Head of caudate nucleus (tissue), 42 donors: Measurements from ENCODE around the gene ADGRL1.

Experiments used
- DNase-seq, 42 donors: peaks; one replicate each; pipeline versions ENCODE4 v3.0.0 to v3.0.0-alpha.2; 2020 to 2021; ENCODE audit warnings: mixed read lengths in 7 of 42
- intact Hi-C: fragments of 100-400 bp; cut with DNase I; formaldehyde crosslinking; loops from one replicate; pipeline ENCODE4 v1.15.0; 2022

ADGRL1 gene

DNA sequence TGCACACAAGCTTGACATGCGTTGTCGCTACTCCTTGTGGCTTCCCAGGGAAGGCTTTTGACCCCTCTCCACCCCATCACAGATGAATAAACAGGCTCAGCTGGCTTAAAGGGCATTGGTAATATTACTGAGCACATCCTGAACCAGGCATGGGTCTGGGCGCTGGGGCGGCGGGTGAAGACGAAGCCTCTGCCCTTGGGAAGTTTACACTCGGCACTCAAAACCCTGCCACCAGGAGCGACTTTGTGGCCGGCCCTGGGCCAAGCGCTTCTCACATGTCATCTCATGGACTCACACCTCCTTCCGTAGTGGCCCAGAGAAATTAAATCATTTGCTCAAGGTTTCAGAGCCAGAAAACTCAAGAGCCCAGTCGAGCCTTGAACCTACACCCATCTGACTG is 37.0 kb downstream of the ADGRL1 start:
- intact Hi-C loops = no loop called here
- no peak for DNase-seq

GRCh38 chr19:14168259-14168972 is 37.6 kb downstream of the ADGRL1 start:
- no peak for DNase-seq
- intact Hi-C loops = no loop called here

- intact Hi-C loops = no loop called here
- no peak for DNase-seq
These were observed 38.3 kb downstream of the ADGRL1 start for GRCh38 chr19:14167576-14168138.

DNA sequence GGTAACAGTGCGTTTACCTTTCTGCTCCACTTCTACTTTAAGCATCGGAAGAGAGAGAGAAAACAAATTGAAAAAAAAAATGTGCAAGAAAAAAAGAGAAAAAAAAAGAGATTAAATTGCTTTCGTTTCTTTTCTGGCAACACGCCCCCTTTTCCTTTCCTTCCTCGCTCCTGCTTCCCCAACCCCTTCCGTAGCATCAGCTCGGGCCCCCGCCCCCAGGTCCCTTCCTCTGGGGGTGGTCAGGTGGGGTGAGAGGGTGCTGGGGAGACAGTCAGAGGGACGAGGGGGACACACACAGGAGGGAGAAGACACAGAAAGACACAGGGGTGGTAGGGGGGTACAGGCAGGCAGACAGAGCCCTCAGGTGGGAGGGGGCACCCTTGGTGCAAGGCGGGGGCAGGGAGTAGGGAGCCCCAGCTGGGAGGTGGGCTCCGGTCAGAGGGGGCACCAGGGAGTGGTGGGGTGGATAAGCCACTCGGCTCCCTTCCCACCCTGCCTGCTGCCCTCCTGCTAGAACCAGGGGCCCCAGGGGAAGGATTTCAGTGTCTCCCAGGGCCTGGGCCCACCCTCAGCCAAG is 38.9 kb downstream of the ADGRL1 start:
- DNase-seq = no peak

DNA sequence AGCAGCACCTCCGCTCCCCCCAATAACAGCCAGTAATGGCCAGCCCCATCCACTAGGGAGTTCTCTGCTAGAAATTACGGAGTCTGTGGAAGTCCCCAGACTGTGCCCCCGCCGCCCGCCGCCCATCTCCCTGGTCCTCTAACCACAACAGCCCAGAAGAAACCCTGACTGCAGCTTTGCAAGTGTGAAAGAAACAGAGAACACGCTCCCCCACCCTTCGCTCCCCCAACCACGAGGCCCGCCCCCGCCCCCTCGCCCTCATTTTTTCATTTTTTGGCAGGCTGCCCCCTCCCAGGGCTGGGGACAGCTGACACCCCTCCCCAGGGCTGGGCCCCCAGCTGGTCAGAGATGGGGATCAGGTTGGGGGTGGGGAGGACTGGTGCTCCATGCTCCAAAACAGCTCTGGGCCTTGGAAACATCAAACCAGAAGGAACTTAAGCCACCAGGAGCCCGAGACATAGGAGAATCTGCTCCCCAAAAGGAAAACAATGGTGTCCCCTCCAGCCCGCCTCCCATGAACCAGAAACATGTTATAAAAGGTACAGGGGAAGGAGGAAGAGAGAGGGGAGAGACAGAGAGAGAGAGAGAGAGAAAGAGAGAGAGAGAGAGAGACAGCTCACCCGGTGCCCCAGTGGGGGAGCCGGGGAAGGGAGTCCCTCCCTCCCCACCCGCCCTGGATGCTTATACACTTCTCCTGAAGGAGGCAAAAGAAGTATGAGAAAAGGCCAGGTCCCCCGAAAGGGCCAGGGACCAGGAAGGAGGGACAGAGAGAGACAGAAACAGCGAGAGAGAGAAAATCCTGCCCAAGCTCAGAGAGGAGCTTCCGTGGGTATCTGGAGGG is 39.8 kb downstream of the ADGRL1 start:
- intact Hi-C loops = no loop called here
- DNase-seq = no peak

More for the DNA sequence above, 38.9 kb downstream of the ADGRL1 start:
- intact Hi-C loops = no loop called here

DNA sequence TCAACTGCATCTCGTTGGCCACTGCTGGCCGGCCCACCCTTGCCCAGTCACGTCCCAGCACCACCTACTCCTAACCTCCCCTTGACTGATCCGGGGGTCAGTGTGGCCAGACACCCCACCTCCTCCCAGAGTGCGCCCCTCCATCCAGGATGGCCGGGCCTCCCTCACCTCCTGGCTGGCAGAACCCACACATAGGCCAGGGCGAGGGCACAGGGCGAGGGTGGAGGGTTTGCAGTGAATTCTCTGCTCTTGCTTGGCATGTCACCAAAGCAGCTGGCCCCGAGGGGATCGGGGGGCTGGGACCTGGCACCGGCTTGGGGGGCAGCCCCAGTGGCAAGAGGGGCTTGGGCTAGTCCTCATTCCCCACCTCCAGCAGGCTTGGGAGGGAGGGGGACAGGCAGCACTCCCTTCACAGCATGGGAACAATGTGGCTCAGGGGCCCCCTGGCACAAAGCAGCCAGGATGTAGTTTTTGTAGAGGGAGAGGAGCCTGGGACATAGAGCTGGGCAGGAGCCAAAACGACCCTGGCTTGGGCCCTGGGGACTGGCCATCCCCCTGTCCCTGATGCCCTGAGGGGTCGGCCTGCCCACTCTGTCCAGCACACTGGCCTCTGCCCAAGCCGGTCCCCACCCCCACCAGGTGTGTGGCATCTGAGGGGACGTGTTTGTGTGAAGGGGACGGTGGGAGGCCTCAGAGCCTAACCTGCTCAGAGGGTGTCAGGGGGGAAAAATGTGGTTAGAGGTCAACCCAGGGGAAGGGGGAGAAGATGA is 41.1 kb downstream of the ADGRL1 start:
- no peak for DNase-seq
- intact Hi-C loops = no loop called here

DNA sequence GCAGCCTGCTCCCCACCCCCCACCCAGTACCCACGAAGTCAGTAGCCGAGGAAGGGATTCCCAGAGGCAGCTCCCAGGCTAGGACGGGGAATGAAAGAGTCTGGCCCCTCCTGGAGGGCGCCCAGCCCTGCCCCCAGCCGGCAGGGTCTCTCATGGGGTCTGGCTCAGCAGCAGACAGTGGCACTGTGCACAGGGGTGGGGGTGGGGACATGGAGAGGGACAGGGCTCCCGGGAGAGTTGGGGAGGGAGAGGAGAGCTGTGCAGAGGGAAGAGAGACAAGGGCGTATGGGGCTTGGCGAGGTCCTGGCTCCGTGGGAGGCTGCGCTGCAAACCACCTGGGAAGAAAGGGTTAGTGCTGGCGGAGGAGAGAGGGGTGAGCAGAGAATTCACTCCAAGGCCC is 41.9 kb downstream of the ADGRL1 start:
- intact Hi-C loops = no loop called here
- no peak for DNase-seq

DNA sequence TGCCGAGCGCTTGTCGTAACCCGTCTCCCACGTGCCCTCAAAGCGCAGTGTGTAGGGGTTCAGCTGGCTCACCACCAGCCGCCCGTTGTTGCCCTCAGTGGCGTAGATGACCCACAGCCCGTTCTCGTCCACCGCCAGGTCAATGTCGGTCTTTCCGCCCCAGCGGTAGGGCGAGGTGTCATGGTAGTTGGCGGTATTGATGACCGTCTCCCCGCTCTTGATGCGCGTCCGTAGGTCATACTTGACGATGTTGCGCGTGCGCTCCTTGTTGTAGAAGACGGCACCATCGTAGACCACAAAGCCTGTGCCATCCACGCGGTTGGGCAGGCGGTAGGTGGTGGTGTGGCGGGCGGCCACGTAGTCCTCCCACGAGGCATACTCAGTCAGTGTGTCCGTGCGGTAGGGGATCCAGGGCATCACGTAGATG is 43.1 kb downstream of the ADGRL1 start:
- no peak for DNase-seq
- intact Hi-C loops = no loop called here

- intact Hi-C loops = no loop called here
- no peak for DNase-seq
These were observed 44.7 kb downstream of the ADGRL1 start for GRCh38 chr19:14161305-14161704.

GRCh38 chr19:14160017-14160703 is 45.8 kb downstream of the ADGRL1 start:
- no peak for DNase-seq
- intact Hi-C loops = no loop called here

DNA sequence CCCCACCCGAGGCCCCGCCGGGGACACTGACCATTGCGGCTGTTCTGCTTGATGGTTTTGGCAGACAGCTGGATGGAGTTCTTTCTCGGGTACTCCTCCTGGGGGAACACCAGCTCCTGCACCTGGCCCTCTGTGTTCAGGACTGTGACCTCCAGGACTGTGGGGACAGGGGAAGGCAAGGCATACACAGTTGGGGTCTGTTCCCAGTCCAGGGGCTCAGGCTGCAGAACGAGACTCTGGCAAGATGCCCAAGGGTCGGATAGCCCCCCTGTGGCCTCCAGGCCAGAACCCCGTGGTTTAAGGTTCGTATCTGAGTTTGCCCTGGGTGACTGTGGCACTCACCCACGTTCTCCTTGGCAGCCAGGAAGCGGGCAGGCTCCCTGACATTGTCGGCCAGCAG is 46.9 kb downstream of the ADGRL1 start:
- no peak for DNase-seq
- intact Hi-C loops = no loop called here

DNA sequence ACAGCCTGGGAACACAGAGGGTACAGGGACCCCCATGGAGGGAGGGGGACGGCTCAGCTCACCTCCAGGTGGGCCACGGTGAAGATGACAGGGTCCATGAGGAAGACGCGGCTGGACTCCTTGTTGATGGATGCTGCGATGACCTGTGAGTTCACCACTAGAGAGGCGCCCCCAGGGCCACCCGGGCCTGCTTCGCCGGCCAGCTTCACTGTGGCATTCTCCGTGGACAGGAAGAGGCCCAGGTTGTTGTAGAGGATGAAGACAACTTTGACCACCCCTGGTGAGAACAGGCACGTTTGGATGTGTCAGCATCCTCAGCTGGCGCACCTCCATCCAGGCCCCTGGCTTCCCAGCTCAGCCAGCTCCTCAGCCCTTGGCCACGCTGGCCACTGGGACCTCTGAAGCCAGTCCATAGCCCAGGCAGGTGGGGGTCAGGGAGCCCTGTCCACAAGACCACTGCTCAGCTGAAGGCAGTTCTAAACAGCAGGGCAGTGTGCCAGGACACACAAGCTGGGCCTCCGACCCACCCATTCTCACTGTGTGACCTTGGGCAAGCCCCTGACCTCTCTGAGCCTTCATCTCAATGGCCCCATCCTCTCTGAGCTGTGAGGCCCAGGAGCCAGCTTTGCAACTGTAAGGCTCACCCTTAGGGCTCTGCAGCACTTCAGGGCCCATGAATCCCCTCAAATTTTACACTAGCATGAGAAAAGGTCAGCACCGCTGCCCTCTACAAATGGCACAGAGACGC is 47.5 kb downstream of the ADGRL1 start:
- DNase-seq = no peak
- intact Hi-C loops = no loop called here

DNA sequence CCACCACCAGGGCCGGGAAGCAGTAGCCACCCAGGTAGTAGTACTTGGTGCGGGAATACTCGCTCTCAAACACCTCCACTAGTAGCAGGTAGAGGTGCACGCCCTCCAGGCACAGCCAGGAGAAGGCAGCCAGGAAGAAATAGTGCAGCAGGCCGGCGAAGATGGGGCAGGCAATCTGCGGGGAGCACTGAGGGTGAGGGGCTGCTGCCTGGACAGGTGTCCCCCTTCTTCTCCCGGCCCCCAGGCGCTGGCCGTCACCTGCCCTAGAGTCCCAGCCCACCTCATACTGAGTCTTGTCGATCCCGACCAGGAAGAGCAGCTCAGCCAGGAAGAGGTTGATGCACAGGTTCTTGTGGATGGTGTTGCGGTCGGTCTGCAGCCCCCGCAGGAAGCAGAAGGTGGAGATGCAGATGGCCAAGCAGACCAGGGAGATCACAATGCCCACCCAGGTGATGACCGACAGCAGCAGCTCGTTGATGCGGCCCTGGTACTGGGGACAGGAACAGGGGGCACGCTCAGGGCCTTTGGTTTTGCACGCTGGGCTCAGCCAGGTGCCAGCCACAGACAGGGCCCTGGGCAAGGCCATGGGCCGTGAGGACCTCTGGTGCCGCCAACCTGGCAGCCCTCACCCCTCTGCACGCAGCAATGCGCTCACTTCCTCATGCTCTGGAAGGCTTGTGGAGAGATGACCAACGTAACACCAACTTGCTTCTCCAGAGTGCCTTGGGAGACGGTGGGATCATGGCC is 48.8 kb downstream of the ADGRL1 start:
- DNase-seq = no peak
- intact Hi-C loops = no loop called here

GRCh38 chr19:14156122-14156521 is 49.8 kb downstream of the ADGRL1 start:
- no peak for DNase-seq
- intact Hi-C loops = no loop called here

- intact Hi-C loops = no loop called here
- no peak for DNase-seq
These were observed 50.6 kb downstream of the ADGRL1 start for GRCh38 chr19:14155371-14155770.

DNA sequence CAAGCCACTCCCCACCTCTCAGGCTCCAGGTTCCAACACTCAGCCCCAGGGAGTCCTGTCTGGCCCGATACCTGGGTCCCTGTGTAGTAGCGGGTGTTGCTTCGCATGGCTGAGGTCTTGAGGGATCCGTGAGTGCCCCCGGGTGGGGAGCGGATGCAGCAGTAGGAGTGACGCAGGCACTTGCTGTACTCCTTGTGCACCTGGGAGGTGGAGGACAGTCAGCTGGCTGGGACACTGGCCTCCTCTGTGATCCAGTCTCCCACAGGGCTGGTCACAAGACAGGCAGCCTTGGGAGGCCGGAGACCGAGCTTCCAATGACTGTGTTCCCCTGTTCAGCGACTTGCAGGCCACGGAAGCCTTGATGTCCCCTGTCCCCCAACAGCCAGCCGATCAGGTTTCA is 53.3 kb downstream of the ADGRL1 start:
- DNase-seq = no peak
- intact Hi-C loops = no loop called here
